ENCODE measurements around the gene STX7. TPM values are rescaled to one million over a fixed set of nuclear protein-coding genes. Genes with fewer than 3 reads are reported as not detected.

The STX7 gene
- total and polyA plus RNA-seq, 10 donors: 14.4 to 114 (median 80.7) TPM

DNA sequence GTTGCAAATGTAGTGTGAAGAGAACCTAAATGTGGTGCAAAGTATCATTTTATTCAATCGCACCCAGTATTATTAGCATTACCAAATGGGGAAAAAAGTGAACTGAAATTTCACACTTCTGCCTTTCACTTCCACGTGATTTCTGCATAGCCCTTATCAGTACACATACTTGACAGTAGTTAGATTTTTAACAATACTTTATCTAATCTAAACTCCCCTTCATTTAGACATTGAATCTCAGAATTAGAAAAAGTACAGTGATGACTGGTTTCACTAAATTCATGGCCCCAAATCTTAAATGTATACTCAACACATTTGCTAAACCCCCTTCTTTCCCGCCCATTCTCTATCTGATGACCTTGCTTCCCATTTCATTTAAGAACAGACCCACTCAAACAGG lies 14.3 kb downstream of the STX7 start:
- WGBS, 5 donors: 48 to 63% (median 53%) methylated on average over 3 of the region's 3 CpGs
- no peak for TF ChIP-seq POLR2A (IDR thresholded peaks at IDR 0.05)
- TF ChIP-seq, protein P1, sequence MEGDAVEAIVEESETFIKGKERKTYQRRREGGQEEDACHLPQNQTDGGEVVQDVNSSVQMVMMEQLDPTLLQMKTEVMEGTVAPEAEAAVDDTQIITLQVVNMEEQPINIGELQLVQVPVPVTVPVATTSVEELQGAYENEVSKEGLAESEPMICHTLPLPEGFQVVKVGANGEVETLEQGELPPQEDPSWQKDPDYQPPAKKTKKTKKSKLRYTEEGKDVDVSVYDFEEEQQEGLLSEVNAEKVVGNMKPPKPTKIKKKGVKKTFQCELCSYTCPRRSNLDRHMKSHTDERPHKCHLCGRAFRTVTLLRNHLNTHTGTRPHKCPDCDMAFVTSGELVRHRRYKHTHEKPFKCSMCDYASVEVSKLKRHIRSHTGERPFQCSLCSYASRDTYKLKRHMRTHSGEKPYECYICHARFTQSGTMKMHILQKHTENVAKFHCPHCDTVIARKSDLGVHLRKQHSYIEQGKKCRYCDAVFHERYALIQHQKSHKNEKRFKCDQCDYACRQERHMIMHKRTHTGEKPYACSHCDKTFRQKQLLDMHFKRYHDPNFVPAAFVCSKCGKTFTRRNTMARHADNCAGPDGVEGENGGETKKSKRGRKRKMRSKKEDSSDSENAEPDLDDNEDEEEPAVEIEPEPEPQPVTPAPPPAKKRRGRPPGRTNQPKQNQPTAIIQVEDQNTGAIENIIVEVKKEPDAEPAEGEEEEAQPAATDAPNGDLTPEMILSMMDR (IDR thresholded peaks at IDR 0.05 in 8 of 11, conservative IDR thresholded peaks at IDR 0.05 in 3 of 11): no peak
- TF ChIP-seq POLR2AphosphoS5 (IDR thresholded peaks at IDR 0.05): no peak
- Histone ChIP-seq H3K4me3 (peak overlapping the region in 1 of 8 donors; percentile 21), H3K27ac (peak overlapping the region in 7 of 8 donors; percentile 30 to 83 (median 73)), H3K36me3 (peaks cover 0 to 82% (median 26%) of the 10 kb centered on the region in 6 donors), H3K4me1 (peaks cover 23 to 96% (median 79%) of the 10 kb centered on the region in 6 donors), H3K9me3 (no peaks in the 10 kb centered on the region), H3K27me3 (replicated peaks in 1 of 7) (no peaks in the 10 kb centered on the region)
- intact Hi-C loops (cut with DNase I; ENCODE audit: low total_unique reads): no loop called here
- no peak for DNase-seq

DNA sequence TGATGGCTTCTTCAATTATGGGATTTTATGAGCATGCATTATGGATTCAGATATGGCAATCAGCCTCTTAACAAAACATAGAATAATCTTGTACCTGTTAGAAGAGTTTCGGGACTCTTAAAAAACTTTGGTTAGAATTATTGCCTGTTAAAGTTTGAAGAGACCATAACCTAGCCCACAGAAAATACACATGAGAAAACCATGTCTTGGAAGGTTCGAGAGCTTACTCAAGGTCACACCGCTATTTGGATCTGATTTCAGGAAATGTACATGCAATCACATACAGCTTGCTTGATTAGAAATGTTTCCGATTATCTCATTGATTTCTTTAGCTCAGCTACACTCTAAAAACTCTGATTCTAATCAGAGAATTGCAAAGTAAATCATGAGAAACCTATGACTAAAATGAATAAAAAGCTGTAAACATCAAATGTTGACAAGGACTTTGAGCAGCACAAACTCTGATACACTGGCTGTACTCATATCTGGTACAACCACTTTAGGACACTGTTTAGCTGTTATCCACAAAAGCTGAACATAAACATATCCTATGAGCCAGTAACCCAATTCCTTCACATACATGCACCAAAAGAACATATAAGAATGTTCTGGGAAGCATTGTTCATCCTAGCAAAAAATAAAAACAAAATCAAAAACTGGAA lies 16.3 kb downstream of the STX7 start:
- Histone ChIP-seq H3K36me3 (peaks cover 0 to 71% (median 14%) of the 10 kb centered on the region in 6 donors), H3K4me3 (peak overlapping the region in 1 of 8 donors; percentile 36), H3K27me3 (replicated peaks in 1 of 7) (no peaks in the 10 kb centered on the region), H3K4me1 (peaks cover 28 to 98% (median 83%) of the 10 kb centered on the region in 6 donors), H3K9me3 (no peaks in the 10 kb centered on the region), H3K27ac (peak overlapping the region; percentile 55 to 83 (median 72))
- intact Hi-C loops (cut with DNase I; ENCODE audit: low total_unique reads): no loop called here
- 27 to 46% (median 31%) methylated on average over 4 of the region's 4 CpGs for WGBS, 5 donors
- no peak for TF ChIP-seq POLR2AphosphoS5 (IDR thresholded peaks at IDR 0.05)
- no peak for TF ChIP-seq POLR2A (IDR thresholded peaks at IDR 0.05)
- TF ChIP-seq, protein P1 (IDR thresholded peaks at IDR 0.05 in 8 of 11, conservative IDR thresholded peaks at IDR 0.05 in 3 of 11): no peak
- DNase-seq: no peak

DNA sequence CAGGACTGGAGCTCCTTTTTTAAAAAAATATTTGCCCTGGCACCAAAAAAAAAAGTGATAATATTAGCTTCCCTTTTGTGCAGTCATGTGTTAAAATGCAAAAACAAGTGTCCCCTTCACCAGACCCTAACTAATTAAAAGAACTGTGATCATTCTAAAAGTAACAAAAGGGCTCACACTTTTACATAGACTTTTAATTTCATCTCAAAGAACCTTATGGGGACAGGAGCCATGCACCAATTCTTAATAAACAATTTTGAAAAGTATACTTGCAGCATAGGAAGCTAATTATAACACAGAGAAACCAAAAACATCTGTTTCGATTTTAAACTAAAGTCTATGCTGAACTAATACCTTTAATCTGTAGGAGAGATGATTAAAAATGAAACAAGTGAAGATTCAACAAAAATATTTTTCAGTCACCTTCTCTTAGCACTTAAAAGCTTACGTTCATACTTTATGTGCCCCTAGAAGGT lies 17.3 kb downstream of the STX7 start:
- Histone ChIP-seq H3K27ac (peak overlapping the region; percentile 55 to 83 (median 72)), H3K9me3 (no peaks in the 10 kb centered on the region), H3K36me3 (peaks cover 0 to 60% (median 8%) of the 10 kb centered on the region in 6 donors), H3K4me3 (peak overlapping the region in 2 of 8 donors; percentile 4 to 36), H3K27me3 (replicated peaks in 1 of 7) (no peaks in the 10 kb centered on the region), H3K4me1 (peaks cover 35 to 98% (median 85%) of the 10 kb centered on the region in 6 donors)
- WGBS, 5 donors: 37 to 68% (median 43%) methylated on average over 2 of the region's 2 CpGs
- DNase-seq: no peak
- no peak for TF ChIP-seq POLR2AphosphoS5 (IDR thresholded peaks at IDR 0.05)
- TF ChIP-seq POLR2A (IDR thresholded peaks at IDR 0.05): no peak
- TF ChIP-seq, protein P1 (IDR thresholded peaks at IDR 0.05 in 8 of 11, conservative IDR thresholded peaks at IDR 0.05 in 3 of 11): no peak
- intact Hi-C loops (cut with DNase I; ENCODE audit: low total_unique reads): no loop called here

DNA sequence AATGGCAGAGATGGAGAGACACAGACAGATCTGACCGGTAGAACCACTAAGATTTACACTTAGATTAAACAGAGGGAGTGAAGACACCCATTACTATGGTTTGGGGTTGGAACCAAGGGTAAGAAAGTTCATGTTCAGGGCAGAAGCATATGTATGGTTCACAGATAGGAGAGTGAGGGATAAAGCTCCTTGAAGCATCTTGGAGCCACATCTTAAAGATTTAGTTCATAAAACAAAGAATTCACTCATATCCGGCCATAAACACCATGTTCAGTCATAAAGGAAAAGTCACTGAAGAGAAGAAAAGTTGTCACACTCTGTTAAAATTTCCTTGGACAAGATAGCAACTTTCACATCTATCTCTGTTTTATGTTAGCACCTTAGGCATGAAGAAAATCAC lies 18.0 kb downstream of the STX7 start:
- H3K27ac ChIP-seq: peak overlapping the region; percentile 32 to 83 (median 67)
- no peak for DNase-seq
- H3K9me3 ChIP-seq: no peaks in the 10 kb centered on the region
- peaks cover 0 to 54% (median 8%) of the 10 kb centered on the region in 6 donors for H3K36me3 ChIP-seq
- H3K4me3 ChIP-seq: peak overlapping the region in 1 of 8 donors; percentile 36
- WGBS, 5 donors: 62 to 78% (median 67%) methylated on average over 2 of the region's 2 CpGs
- TF ChIP-seq, protein P1 (IDR thresholded peaks at IDR 0.05 in 8 of 11, conservative IDR thresholded peaks at IDR 0.05 in 3 of 11): no peak
- TF ChIP-seq POLR2AphosphoS5 (IDR thresholded peaks at IDR 0.05) (no peak), POLR2A (IDR thresholded peaks at IDR 0.05) (no peak)
- intact Hi-C loops (cut with DNase I; ENCODE audit: low total_unique reads): no loop called here
- no peaks in the 10 kb centered on the region for H3K27me3 ChIP-seq (replicated peaks in 1 of 7)
- H3K4me1 ChIP-seq: peaks cover 39 to 98% (median 85%) of the 10 kb centered on the region in 6 donors
